Kidney (tissue), 14 donors: ENCODE measurements around the gene TYROBP. TPM values are rescaled to one million over a fixed set of nuclear protein-coding genes. Genes with fewer than 3 reads are reported as not detected.
A peak's percentile ranks its signal among the peaks of the same experiment; 100 is the strongest.

Experiments
- DNase-seq, 5 donors: peaks; one replicate each; pipeline ENCODE4 v3.0.0-alpha.2; 2013 to 2020
- FAIRE-seq: peaks from 2 replicates; lab custom pipeline; 2012; peaks lifted over from hg19 to GRCh38; lab: Jason Lieb, UNC
- H3K27ac ChIP-seq, 2 donors: one replicate each; pipeline ENCODE4 v1.7.0; 2013; ENCODE audit warnings: low read depth in 2 of 2, low read length in 2 of 2, inconsistent platforms in 1 of 2
- H3K27me3 ChIP-seq: one replicate; pipeline ENCODE4 v1.7.1; 2013; ENCODE audit warnings: low read length, inconsistent platforms; ENCODE audit not compliant: control insufficient read depth, insufficient read depth
- H3K36me3 ChIP-seq, 3 donors: one replicate each; pipeline versions ENCODE4 v1.7.0 to v1.7.1; 2013; ENCODE audit warnings: low read length in 3 of 3, control low read depth in 1 of 3, inconsistent platforms in 1 of 3; ENCODE audit not compliant: insufficient read depth in 3 of 3, control insufficient read depth in 2 of 3
- H3K4me1 ChIP-seq, 3 donors: one replicate each; pipeline versions ENCODE4 v1.7.0 to v1.7.1; 2013; ENCODE audit warnings: low read length in 3 of 3, inconsistent platforms in 1 of 3, low read depth in 1 of 3; ENCODE audit not compliant: control insufficient read depth in 2 of 3, insufficient read depth in 2 of 3
- H3K4me3 ChIP-seq, 3 donors: one replicate each; pipeline versions ENCODE4 v1.7.0 to v1.8.1; 2013; ENCODE audit warnings: low read length in 3 of 3, control low read depth in 1 of 3, inconsistent platforms in 1 of 3
- H3K9ac ChIP-seq, 3 donors: one replicate each; pipeline versions ENCODE4 v1.7.0 to v1.7.1; 2013; ENCODE audit warnings: low read length in 3 of 3, control low read depth in 1 of 3, inconsistent platforms in 1 of 3
- H3K9me3 ChIP-seq, 3 donors: one replicate each; pipeline versions ENCODE4 v1.7.0 to v1.7.1; 2013; ENCODE audit warnings: low read length in 3 of 3, control low read depth in 1 of 3, inconsistent platforms in 1 of 3; ENCODE audit not compliant: control insufficient read depth in 2 of 3, insufficient read depth in 1 of 3
- intact Hi-C: fragments of 100-400 bp; cut with DNase I; formaldehyde crosslinking; loops from one replicate; pipeline ENCODE4 v1.11.1; 2022
- polyA plus RNA-seq: library from polyadenylated mRNA; stranded (reverse); fragments of 350-450 nt; fragmentation: Illumina TruSeq; extraction: RNeasy Lipid Tissue Mini Kit (QIAGEN cat#74804); gene quantifications from one replicate; pipeline ENCODE4 v1.2.3, GENCODE V29; 2014; ENCODE audit warnings: low read depth, low replicate concordance; ENCODE audit not compliant: insufficient read depth
- total RNA-seq: library from RNA; stranded (reverse); fragmentation: NEBNext Ultra II Directional; extraction: Animal tissue kit (Norgen Biotek cat#: 25700); gene quantifications from one replicate; pipeline ENCODE4 v1.2.1, GENCODE V29; 2021
- TF ChIP-seq, protein P1 (sequence below): IDR thresholded peaks from 3 replicates; pipeline ENCODE4 v1.5.1; 2012; ENCODE audit warnings: mild to moderate bottlenecking, moderate library complexity, borderline replicate concordance; ENCODE audit not compliant: insufficient read depth; ENCODE audit errors: extremely low read depth
- donor health status: control.
- donor health status: control.
- donor health status: control.
- donor health status: control.
- donor health status: control.
- donor health status: DM: yes; HTN: yes; CAD: no.
- donor health status: Normal renal cell carcinoma (clear cell type).

Gene TYROBP
- total and polyA plus RNA-seq, 2 donors from 2014 or later: 64.2 to 77.6 TPM

DNA sequence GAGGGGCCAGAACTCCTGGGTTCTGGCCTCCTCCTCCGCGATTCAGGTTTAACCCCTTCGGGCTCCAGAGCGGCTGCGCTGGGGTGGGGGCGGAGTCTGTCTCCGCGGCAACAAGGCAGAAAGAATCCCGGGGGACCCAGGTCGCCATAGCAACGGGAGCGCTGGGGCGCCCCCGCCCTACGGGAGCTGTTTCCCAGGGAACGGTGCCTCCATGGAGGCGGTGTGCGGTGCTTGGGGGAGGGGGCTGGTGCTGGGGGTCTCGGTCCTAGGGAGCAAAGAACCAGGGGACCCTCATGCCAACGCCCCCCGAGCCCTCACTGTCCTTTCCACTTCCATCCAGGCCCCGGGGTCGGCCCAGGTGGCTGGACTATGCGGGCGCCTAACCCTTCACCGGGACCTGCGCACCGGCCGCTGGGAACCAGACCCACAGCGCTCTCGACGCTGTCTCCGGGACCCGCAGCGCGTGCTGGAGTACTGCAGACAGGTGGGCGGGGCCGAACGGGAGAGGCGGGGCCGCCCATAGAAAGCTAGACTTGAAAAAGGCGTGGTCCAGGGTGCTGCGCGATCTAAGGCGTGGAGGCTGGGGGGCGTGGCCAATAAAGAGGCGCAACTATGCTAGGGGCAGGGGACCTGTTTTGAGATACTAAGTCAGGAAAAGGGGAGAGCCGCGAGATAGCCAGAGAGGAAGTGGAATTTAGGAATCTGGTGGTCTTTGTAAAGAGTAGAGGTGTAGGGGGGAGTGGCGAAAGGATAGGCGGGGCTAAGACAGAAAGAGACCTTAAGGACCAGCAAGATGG is 38.6 kb downstream of the TYROBP start:
- no peak overlapping the region for H3K27ac ChIP-seq
- H3K27me3 ChIP-seq: no peaks in the 10 kb centered on the region
- no peak for FAIRE-seq
- DNase-seq: peak in 4 of 5 donors; percentile 80 to 92 (median 85)
- H3K36me3 ChIP-seq: no peaks in the 10 kb centered on the region
- peaks cover 0 to 6% (median 0%) of the 10 kb centered on the region in 3 donors for H3K4me1 ChIP-seq
- no peak overlapping the region for H3K9ac ChIP-seq
- intact Hi-C loops: no loop called here
- no peaks in the 10 kb centered on the region for H3K9me3 ChIP-seq
- no peak overlapping the region for H3K4me3 ChIP-seq
- TF ChIP-seq, protein P1, sequence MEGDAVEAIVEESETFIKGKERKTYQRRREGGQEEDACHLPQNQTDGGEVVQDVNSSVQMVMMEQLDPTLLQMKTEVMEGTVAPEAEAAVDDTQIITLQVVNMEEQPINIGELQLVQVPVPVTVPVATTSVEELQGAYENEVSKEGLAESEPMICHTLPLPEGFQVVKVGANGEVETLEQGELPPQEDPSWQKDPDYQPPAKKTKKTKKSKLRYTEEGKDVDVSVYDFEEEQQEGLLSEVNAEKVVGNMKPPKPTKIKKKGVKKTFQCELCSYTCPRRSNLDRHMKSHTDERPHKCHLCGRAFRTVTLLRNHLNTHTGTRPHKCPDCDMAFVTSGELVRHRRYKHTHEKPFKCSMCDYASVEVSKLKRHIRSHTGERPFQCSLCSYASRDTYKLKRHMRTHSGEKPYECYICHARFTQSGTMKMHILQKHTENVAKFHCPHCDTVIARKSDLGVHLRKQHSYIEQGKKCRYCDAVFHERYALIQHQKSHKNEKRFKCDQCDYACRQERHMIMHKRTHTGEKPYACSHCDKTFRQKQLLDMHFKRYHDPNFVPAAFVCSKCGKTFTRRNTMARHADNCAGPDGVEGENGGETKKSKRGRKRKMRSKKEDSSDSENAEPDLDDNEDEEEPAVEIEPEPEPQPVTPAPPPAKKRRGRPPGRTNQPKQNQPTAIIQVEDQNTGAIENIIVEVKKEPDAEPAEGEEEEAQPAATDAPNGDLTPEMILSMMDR: no peak

DNA sequence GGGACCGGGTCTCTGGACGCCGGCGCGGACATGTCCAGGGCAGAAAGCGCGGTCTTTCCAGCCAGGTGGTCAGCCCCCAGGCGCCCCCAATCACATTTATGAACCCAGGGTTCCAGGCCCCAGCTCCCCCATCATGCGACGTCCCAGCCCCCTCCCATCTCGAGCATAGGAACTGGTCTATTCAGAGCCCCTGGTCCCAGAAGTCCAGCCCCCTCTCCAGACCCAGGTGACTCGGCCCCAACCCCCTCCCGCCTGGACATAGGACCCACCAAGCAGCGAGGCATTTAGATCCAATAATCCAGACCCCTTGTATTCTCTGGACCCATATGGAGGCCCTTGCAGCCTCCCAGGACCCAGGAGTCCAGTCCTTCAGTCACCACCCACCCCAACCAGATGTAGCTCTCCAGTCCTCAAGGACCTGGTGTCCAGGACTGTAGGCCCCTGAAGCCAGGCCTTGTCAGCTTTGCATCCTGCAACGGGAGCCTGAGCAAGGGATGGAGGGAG is 39.2 kb downstream of the TYROBP start:
- no peak overlapping the region for H3K9ac ChIP-seq
- intact Hi-C loops: no loop called here
- H3K4me1 ChIP-seq: peaks cover 0 to 6% (median 0%) of the 10 kb centered on the region in 3 donors
- FAIRE-seq (no peak), DNase-seq (peak in 1 of 5 donors; percentile 69)
- H3K9me3 ChIP-seq: no peaks in the 10 kb centered on the region
- H3K4me3 ChIP-seq: no peak overlapping the region
- no peaks in the 10 kb centered on the region for H3K27me3 ChIP-seq
- TF ChIP-seq, protein P1: no peak
- no peak overlapping the region for H3K27ac ChIP-seq
- H3K36me3 ChIP-seq: no peaks in the 10 kb centered on the region

DNA sequence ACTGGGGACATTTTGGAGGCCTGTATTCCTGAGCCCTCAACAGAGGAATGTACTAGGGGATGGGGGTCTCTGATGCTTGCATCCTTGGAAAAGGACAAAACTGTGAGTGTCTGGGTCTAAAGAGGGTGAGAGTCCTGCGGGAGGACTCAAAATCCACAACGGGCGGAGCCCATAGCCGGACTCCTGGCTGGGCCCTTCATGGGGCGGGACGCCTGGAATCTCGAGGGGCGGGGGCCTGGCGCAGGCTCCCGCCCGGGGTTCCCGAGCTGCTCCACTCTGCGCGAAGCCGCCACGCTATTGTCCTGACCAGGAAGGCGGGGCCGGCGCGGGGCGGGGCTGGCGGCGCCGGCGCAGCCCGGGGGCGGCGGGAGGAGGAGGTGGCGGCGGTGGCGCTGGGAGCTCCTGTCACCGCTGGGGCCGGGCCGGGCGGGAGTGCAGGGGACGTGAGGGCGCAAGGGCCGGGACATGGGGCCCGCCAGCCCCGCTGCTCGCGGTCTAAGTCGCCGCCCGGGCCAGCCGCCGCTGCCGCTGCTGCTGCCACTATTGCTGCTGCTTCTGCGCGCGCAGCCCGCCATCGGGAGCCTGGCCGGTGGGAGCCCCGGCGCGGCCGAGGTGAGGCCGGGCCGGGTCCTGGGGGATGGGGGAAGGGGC is 39.8 kb downstream of the TYROBP start, which contains the start of gene APLP1:
TSS of gene APLP1 (plus strand) at position 403 of the 651 bp plus-strand sequence. CDS start at position 466, 63 bp downstream.
- H3K9ac ChIP-seq: no peak within 1 kb of the TSS
- H3K27me3 ChIP-seq: no peaks in the 10 kb centered on the region
- no peaks in the 10 kb centered on the region for H3K36me3 ChIP-seq
- no peaks in the 10 kb centered on the region for H3K9me3 ChIP-seq
- TF ChIP-seq, protein P1: no peak
- no peak within 1 kb of the TSS for H3K4me3 ChIP-seq
- H3K27ac ChIP-seq: no peak within 1 kb of the TSS
- peaks cover 0 to 6% (median 0%) of the 10 kb centered on the region in 3 donors for H3K4me1 ChIP-seq
- no peak for FAIRE-seq
- peak; percentile 56 to 87 (median 72) for DNase-seq
- intact Hi-C loops: no loop called here
